Stimulated activated CD8-positive, alpha-beta memory T cell treated with anti-CD3 and anti-CD28 coated beads, Interleukin-7, amount 100 ng/mL, for 48 hours (primary cell): ENCODE results near the gene CPLX4.
"Not testable (repeated sequence)": the region's sequence is repeated elsewhere in the genome, so short reads cannot be mapped to it uniquely, and the experiment has no call there.

Source experiments
- DNase-seq, 2 donors: peaks; one replicate each; pipeline ENCODE4 v3.0.0-alpha.2; 2020; ENCODE audit warnings: low read depth in 1 of 2; ENCODE audit errors: extremely low read depth in 1 of 2

CPLX4 gene

DNA sequence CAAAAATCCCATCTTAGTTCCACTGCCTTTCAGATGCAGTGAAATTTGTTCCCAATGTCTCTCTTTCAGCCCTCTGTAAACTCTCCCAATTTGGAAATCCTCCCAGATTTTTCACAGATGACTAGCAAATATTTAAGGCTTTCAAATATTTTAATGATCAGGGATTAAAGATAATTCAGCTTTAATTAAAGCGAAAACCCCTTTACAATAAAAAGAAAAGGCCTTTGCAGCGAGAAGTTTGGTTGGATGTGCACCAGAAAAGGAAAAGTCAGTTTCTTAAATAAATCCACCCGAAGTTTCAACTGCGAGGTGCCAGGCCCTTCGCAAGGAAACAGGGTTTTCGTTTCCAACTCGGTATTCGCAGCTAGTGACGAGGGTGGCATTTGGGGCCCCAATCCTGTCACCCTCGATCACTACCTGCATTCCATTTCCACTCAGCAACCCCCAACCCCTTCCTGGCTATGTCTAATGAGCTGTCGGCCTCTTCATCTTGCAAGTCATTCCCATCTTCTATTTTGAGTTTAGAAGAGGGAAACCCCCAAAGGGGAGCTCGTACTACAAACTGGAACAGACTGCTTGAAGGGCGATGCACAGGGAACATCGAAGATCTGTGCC lies 46.7 kb downstream of the CPLX4 start:
- DNase-seq: no peak

DNA sequence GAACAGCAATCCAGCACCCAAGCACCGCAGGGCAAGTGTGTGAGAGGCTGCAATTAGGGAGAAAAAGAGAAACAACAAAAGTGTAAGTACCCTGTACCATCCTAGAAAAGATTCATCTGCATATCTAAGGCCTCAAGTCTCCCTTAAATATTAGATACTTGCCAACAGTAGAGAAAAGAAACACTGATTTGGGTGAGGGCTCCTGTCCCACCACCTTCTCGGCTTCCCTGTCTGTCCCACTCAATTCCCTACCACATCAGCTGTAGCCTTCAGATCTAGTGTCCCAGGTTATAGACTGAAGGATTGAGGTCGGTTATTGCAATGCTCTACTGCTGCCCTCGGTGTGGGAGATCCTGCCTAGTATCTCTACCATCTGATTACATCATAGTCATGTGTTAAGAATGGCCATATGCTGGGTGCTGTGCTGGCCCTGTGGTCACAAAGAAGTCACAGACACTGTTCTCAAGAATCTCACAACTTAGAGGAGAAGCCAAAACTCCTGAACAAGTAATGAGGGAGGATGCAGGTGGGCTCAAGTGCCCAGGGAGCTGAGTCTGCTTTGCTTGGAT lies 47.7 kb downstream of the CPLX4 start:
- DNase-seq: no peak

- DNase-seq: no peak
Observed at GRCh38 chr18:59269563-59270119, 48.8 kb downstream of the CPLX4 start.

- peak; percentile 22 to 29 for DNase-seq
Observed at GRCh38 chr18:59268721-59269562, 49.5 kb downstream of the CPLX4 start.

- DNase-seq: no peak
Observed at GRCh38 chr18:59268127-59268720, 50.2 kb downstream of the CPLX4 start.

- DNase-seq: no peak
Observed at GRCh38 chr18:59267503-59268126, 50.8 kb downstream of the CPLX4 start.

DNA sequence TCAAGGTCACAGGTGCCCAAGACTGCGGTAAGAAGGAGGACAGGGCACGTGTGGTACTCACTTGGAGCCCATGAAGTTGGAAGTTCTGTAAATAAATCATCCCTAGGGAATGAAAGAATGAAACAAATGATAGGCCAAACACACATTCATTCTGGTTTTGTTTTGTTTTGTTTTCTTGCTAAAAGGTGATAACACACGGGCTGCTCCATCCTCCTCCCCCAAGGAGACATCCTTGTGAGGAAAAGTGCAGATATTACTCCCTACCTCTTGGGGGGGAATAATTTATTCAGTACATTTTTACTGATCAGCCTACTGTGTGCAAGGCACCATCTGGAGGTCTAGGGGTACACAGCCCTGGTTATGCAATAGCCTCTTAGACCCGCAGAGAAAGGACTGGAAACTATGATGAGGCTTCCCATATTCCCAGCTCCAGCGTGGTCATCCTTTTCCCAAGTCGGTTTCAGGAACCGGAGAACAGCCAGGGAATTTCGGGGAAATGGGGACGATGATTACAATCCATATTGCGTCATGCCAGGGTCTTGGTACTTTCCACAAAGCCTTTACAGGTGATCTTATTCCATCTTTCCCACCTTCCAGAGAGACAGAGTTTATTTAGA lies 51.5 kb downstream of the CPLX4 start:
- no peak for DNase-seq

- no peak for DNase-seq
Observed at GRCh38 chr18:59266459-59266858, 52.0 kb downstream of the CPLX4 start.

GRCh38 chr18:59265974-59266369 lies 52.5 kb downstream of the CPLX4 start:
- no peak for DNase-seq

DNA sequence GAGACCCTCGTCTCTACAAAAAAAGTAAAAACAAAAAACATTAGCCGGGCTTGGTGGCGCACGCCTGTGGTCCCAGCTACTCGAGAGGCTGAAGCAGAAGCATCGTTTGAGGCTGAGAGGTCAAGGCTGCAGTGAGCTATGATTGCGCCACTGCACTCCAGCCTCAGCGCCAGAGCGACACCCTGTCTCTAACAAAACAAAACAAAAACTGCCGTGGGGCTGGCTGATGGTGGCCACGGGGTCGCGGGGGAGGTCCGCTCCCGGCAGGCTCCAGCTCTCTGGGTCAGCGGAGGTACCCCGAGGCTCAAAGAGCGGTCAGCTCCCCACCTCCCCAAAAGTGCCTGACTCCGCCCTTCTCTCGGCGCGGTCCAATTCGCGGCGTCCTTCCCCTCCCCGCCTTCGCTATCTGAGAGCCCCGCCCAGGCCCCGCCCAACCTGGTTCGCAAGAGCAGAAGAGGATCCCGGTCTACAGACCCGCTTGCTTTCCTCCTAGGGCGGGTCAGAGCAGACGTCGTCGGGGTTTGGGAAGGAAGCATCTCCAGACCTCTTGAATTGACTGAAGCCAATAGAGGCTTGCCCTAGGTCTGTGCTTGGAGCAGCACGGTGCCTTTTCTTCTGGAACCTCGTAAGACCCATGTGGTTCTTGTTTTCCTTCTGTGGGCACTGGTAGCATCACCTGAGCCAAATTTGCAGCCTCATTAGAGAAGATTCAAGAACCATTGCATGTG lies 53.0 kb downstream of the CPLX4 start:
- peak in 1 of 2 donors; percentile 29 for DNase-seq

DNA sequence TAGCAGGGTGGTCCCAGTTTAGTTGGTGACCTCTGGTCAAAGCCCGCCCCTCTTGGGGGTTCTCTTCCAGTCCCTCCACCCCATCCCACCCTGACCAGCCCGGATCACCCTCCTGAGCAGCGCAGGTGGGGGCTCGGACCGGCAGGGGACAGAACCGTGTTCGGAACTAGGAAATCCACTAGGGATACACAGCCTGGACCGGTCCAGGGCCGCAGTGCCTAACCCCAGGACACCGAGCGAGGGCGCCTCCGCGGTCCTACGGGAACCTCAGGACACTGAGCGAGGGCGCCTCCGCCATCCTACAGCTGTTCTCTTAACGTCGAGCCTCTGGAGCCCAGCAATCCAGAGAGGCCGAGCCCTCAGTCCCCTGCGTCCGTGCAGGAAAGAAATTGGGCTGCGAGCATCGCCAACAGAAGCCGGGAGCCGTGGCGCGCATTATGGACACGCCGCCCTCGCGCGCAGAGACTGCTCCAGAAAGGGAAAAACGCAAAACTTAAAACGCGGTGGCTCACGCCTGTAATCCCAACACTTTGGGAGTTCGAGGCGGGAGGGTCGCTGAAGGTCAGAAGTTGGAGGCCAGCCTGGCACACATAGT lies 53.7 kb downstream of the CPLX4 start:
- DNase-seq: no peak

DNA sequence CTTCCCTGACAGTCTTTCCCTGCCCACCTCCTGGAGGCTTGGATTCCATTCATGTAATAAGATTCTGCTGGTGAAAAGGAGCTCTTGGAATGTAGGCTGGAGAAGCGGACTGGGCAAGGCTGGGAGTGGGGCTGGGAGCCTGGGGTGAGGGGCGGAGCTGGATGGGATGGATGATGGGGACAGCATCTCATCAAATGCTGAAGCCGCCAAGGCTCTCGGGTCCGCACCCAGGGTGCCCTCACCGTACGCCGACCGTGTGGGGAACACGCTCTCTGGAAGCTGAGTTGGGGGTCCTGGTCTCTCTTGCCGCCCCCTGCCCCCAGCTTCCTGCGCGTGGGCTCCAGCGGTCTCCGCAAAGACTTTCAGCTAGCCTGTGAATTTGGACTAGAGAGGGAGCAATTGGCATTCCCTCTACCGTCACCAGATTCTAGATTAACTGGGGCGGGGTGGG lies 54.3 kb downstream of the CPLX4 start:
- DNase-seq: no peak

- no peak for DNase-seq
Observed at GRCh38 chr18:59263661-59264060, 54.8 kb downstream of the CPLX4 start.

GRCh38 chr18:59262243-59262642 lies 56.2 kb downstream of the CPLX4 start:
- DNase-seq: not testable (repeated sequence)

DNA sequence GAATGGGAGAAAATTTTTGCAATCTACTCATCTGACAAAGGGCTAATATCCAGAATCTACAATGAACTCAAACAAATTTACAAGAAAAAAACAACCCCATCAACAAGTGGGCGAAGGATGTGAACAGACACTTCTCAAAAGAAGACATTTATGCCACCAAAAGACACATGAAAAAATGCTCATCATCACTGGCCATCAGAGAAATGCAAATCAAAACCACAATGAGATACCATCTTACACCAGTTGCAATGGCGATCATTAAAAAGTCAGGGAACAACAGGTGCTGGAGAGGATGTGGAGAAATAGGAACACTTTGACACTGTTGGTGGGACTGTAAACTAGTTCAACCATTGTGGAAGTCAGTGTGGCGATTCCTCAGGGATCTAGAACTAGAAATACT lies 56.6 kb downstream of the CPLX4 start:
- not testable (repeated sequence) for DNase-seq

DNA sequence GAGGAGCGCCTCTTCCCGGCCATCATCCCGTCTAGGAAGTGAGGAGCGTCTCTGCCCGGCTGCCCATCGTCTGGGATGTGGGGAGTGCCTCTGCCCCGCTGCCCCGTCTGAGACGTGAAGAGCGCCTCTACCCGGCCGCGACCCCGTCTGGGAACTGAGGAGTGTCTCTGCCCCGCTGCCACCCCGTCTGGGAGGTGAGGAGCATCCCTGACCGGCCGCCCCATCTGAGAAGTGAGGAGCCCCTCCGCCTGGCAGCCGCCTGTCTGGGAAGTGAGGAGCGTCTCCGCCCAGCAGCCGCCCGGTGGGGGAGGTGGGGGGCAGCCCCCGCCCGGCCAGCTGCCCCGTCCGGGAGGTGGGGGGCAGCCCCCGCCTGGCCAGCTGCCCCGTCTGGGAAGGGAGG lies 63.0 kb downstream of the CPLX4 start:
- DNase-seq: not testable (repeated sequence)

DNA sequence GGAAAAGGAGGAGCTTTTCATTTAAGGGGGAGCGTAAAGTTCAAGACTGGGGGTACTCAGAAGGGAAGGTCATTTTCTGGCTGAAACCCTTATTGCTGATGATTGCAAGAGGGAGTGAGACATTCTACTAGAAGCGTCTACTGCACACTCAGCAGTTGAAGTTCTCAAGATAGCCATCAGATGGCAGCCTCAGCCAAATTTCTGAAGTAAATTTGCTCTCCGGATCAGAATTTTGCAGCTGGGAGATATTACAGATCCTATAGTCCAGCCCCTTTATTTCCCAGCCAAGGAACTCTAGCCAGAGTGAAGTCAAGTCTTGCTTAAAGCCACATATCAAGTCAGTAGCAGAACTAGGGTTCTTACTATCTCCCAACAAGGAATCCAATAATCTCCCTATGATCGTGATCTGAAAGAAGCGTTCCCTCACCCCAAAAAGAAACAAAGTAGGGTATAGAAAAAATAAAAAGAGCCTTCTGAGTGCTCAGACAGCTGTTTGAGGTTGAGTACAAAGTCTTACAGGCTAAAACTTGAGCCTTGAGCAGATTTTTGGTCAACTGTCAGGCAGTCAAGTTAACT lies 69.2 kb downstream of the CPLX4 start:
- DNase-seq: no peak

- DNase-seq: no peak
Observed at GRCh38 chr18:59246796-59247195, 71.7 kb downstream of the CPLX4 start.
